NT2/D1 (cell line): ENCODE results near the gene KCNQ5.

Source experiments
- DNase-seq: peaks from one replicate; pipeline ENCODE4 v3.0.0-alpha.2; 2011; ENCODE audit warnings: low read depth, low spot score
- H3K27me3 ChIP-seq: 2 replicates; pipeline ENCODE4 v1.6.0; 2011; ENCODE audit warnings: mild to moderate bottlenecking; ENCODE audit not compliant: insufficient read length, insufficient read depth
- H3K36me3 ChIP-seq: 2 replicates; pipeline ENCODE4 v1.6.1; 2011; ENCODE audit warnings: mild to moderate bottlenecking, low read length, mixed read lengths; ENCODE audit not compliant: insufficient read depth, insufficient read length
- H3K4me1 ChIP-seq: 2 replicates; pipeline ENCODE4 v1.5.1; 2011; ENCODE audit not compliant: insufficient read depth, insufficient read length
- H3K4me3 ChIP-seq: 2 replicates; pipeline ENCODE4 v1.5.1; 2011; ENCODE audit warnings: low read depth; ENCODE audit not compliant: insufficient read length
- H3K9ac ChIP-seq: 2 replicates; pipeline ENCODE4 v1.6.0; 2011; ENCODE audit warnings: low read depth; ENCODE audit not compliant: insufficient read length
- H3K9me3 ChIP-seq: 2 replicates; pipeline ENCODE4 v1.5.1; 2011; ENCODE audit warnings: mild to moderate bottlenecking, low read length; ENCODE audit not compliant: insufficient read depth
- SUZ12 ChIP-seq: IDR thresholded peaks from 2 replicates; pipeline ENCODE4 v1.6.1; 2011; ENCODE audit not compliant: insufficient read length, insufficient read depth; ENCODE audit errors: extremely low read depth
- YY1 ChIP-seq: IDR thresholded peaks from 2 replicates; pipeline ENCODE4 v1.6.1; 2011; ENCODE audit not compliant: insufficient read length, insufficient read depth
- ZNF274 ChIP-seq: IDR thresholded peaks from 2 replicates; pipeline ENCODE4 v1.6.1; 2011; ENCODE audit warnings: mild to moderate bottlenecking, low read depth, low read length

Gene KCNQ5

GRCh38 chr6:73032586-73032985 lies 410.7 kb downstream of the KCNQ5 start:
- no peak for DNase-seq
- H3K9me3 ChIP-seq, result no peaks in the 10 kb centered on the region
- no peaks in the 10 kb centered on the region for H3K27me3 ChIP-seq
- TF ChIP-seq ZNF274, result no peak
- TF ChIP-seq SUZ12, result no peak
- TF ChIP-seq YY1, result no peak
- H3K36me3 ChIP-seq, result no peaks in the 10 kb centered on the region
- H3K4me3 ChIP-seq, result no peak overlapping the region
- H3K4me1 ChIP-seq, result no peaks in the 10 kb centered on the region
- no peak overlapping the region for H3K9ac ChIP-seq

- no peak overlapping the region for H3K4me3 ChIP-seq
- H3K9ac ChIP-seq, result no peak overlapping the region
- no peaks in the 10 kb centered on the region for H3K4me1 ChIP-seq
- DNase-seq, result no peak
- no peaks in the 10 kb centered on the region; the same call in 1 of the 2 replicates for H3K9me3 ChIP-seq
- TF ChIP-seq ZNF274, result no peak
- no peak for TF ChIP-seq SUZ12
- no peak for TF ChIP-seq YY1
- H3K36me3 ChIP-seq, result no peaks in the 10 kb centered on the region
- no peaks in the 10 kb centered on the region for H3K27me3 ChIP-seq
Measured at GRCh38 chr6:73036689-73037088, 414.8 kb downstream of the KCNQ5 start.

GRCh38 chr6:73041051-73041450 lies 419.2 kb downstream of the KCNQ5 start:
- no peaks in the 10 kb centered on the region; the same call in 1 of the 2 replicates for H3K9me3 ChIP-seq
- no peak for DNase-seq
- no peak overlapping the region for H3K4me3 ChIP-seq
- TF ChIP-seq YY1, result no peak
- TF ChIP-seq SUZ12, result no peak
- TF ChIP-seq ZNF274, result no peak
- no peaks in the 10 kb centered on the region for H3K36me3 ChIP-seq
- no peaks in the 10 kb centered on the region for H3K4me1 ChIP-seq
- no peaks in the 10 kb centered on the region for H3K27me3 ChIP-seq
- H3K9ac ChIP-seq, result no peak overlapping the region

- Histone ChIP-seq H3K36me3 (no peaks in the 10 kb centered on the region), H3K4me3 (no peak overlapping the region), H3K9ac (no peak overlapping the region), H3K4me1 (no peaks in the 10 kb centered on the region), H3K9me3 (no peaks in the 10 kb centered on the region; the same call in 1 of the 2 replicates), H3K27me3 (no peaks in the 10 kb centered on the region)
- no peak for DNase-seq
- TF ChIP-seq YY1 (no peak), SUZ12 (no peak), ZNF274 (no peak)
Measured at GRCh38 chr6:73042892-73043291, 421.0 kb downstream of the KCNQ5 start.

- H3K27me3 ChIP-seq, result no peaks in the 10 kb centered on the region
- no peak overlapping the region for H3K9ac ChIP-seq
- H3K4me3 ChIP-seq, result no peak overlapping the region
- TF ChIP-seq ZNF274 (no peak), YY1 (no peak), SUZ12 (no peak)
- DNase-seq, result no peak
- H3K36me3 ChIP-seq, result no peaks in the 10 kb centered on the region
- no peaks in the 10 kb centered on the region; the same call in 1 of the 2 replicates for H3K9me3 ChIP-seq
- H3K4me1 ChIP-seq, result no peaks in the 10 kb centered on the region
Measured at GRCh38 chr6:73043446-73043845, 421.6 kb downstream of the KCNQ5 start.

GRCh38 chr6:73045609-73046008 lies 423.7 kb downstream of the KCNQ5 start:
- no peaks in the 10 kb centered on the region for H3K27me3 ChIP-seq
- H3K9me3 ChIP-seq, result no peaks in the 10 kb centered on the region
- H3K36me3 ChIP-seq, result no peaks in the 10 kb centered on the region
- no peak for TF ChIP-seq ZNF274
- TF ChIP-seq SUZ12, result no peak
- no peak for TF ChIP-seq YY1
- no peak overlapping the region for H3K4me3 ChIP-seq
- H3K4me1 ChIP-seq, result no peaks in the 10 kb centered on the region
- no peak for DNase-seq
- H3K9ac ChIP-seq, result no peak overlapping the region

- H3K9ac ChIP-seq, result no peak overlapping the region
Measured at GRCh38 chr6:73047801-73048200, 425.9 kb downstream of the KCNQ5 start.

More at GRCh38 chr6:73047801-73048200, 425.9 kb downstream of the KCNQ5 start:
- Histone ChIP-seq H3K36me3 (no peaks in the 10 kb centered on the region), H3K4me3 (no peak overlapping the region), H3K4me1 (no peaks in the 10 kb centered on the region), H3K27me3 (no peaks in the 10 kb centered on the region), H3K9me3 (no peaks in the 10 kb centered on the region)
- no peak for TF ChIP-seq SUZ12
- no peak for TF ChIP-seq ZNF274
- no peak for TF ChIP-seq YY1
- no peak for DNase-seq
